IMR-90 (cell line): ENCODE data around the gene MLLT10. TPM values are rescaled to one million over a fixed set of nuclear protein-coding genes. Genes with fewer than 3 reads are reported as not detected.

Experiments used
- ATAC-seq: fragments of 200-7000 bp; cut with Tn5 transposase; 2 replicates; pipeline ENCODE4 v1.9.1; 2020; ENCODE audit warnings: low read depth, mild to moderate bottlenecking, moderate library complexity
- BruUV-seq: library from RNA; stranded (reverse); fragments of 400-500 nt; replicated peaks from 2 replicates; lab custom pipeline; 2021; lab: Mats Ljungman, UMichigan
- CTCF ChIA-PET: fragments of 300-600 bp; formaldehyde crosslinking; extraction: SDS; loops from one replicate; lab custom pipeline; 2021; ENCODE audit warnings: antibody characterized with exemption; lab: Yijun Ruan, JAX
- POLR2A ChIA-PET: fragments of 300-600 bp; sonication (Branson Sonifier 250); formaldehyde crosslinking; loops from one replicate; lab custom pipeline; 2022; ENCODE audit warnings: antibody characterized with exemption; ENCODE audit not compliant: unreplicated experiment; lab: Charles Lee
- DNase-seq: peaks from one replicate; pipeline ENCODE4 v3.0.0; 2013
- H2AFZ ChIP-seq: replicated peaks from 2 replicates; pipeline ENCODE3; 2013; ENCODE audit warnings: low read length, mild to moderate bottlenecking; ENCODE audit not compliant: poor library complexity
- H2AK5ac ChIP-seq: 2 replicates; pipeline ENCODE4 v1.6.1; 2013; ENCODE audit warnings: low read depth, low read length, inconsistent platforms
- H2AK9ac ChIP-seq: replicated peaks from 2 replicates; pipeline ENCODE3; 2013; ENCODE audit warnings: mild to moderate bottlenecking, low read depth, low read length, moderate library complexity; ENCODE audit not compliant: poor library complexity
- H2BK120ac ChIP-seq: 2 replicates; pipeline ENCODE4 v1.6.1; 2013; ENCODE audit warnings: low read depth, low read length, inconsistent platforms
- H2BK15ac ChIP-seq: 3 replicates; pipeline ENCODE4 v1.6.1; 2013; ENCODE audit warnings: low read depth, low read length, inconsistent platforms
- H2BK20ac ChIP-seq: 2 replicates; pipeline ENCODE4 v1.6.1; 2013; ENCODE audit warnings: low read depth, mild to moderate bottlenecking, inconsistent platforms, low read length, moderate library complexity
- H2BK5ac ChIP-seq: 2 replicates; pipeline ENCODE4 v1.6.1; 2013; ENCODE audit warnings: mild to moderate bottlenecking, low read depth, low read length, inconsistent platforms; ENCODE audit not compliant: poor library complexity, severe bottlenecking
- H3K14ac ChIP-seq: replicated peaks from 2 replicates; pipeline ENCODE4 v1.6.1; 2013; ENCODE audit warnings: low read depth, low read length, inconsistent platforms
- H3K18ac ChIP-seq: 2 replicates; pipeline ENCODE4 v1.6.1; 2013; ENCODE audit warnings: low read depth, low read length, control low read depth
- H3K23ac ChIP-seq: 2 replicates; pipeline ENCODE4 v1.6.1; 2013; ENCODE audit warnings: low read depth, low read length, inconsistent platforms
- H3K27ac ChIP-seq: 2 replicates; pipeline ENCODE4 v1.5.1; 2013; ENCODE audit warnings: mild to moderate bottlenecking, control low read depth, low read length; ENCODE audit not compliant: insufficient read depth
- H3K27me3 ChIP-seq: 2 replicates; pipeline ENCODE4 v1.6.1; 2013; ENCODE audit warnings: low read length; ENCODE audit not compliant: control insufficient read depth, insufficient read depth
- H3K36me3 ChIP-seq: 2 replicates; pipeline ENCODE4 v1.6.1; 2013; ENCODE audit warnings: low read length, mixed read lengths; ENCODE audit not compliant: control insufficient read depth, insufficient read depth
- H3K4ac ChIP-seq: 2 replicates; pipeline ENCODE4 v1.6.1; 2013; ENCODE audit warnings: low read depth, low read length, inconsistent platforms
- H3K4me1 ChIP-seq: 2 replicates; pipeline ENCODE4 v1.6.1; 2013; ENCODE audit warnings: low read length, mixed read lengths; ENCODE audit not compliant: control insufficient read depth, insufficient read depth
- H3K4me2 ChIP-seq: 2 replicates; pipeline ENCODE4 v1.6.1; 2013; ENCODE audit warnings: low read depth, mild to moderate bottlenecking, control low read depth, low read length, moderate library complexity
- H3K4me3 ChIP-seq: 2 replicates; pipeline ENCODE4 v1.5.1; 2013; ENCODE audit warnings: low read depth, mild to moderate bottlenecking, control low read depth, low read length, moderate library complexity; ENCODE audit not compliant: insufficient read depth
- H3K56ac ChIP-seq: 2 replicates; pipeline ENCODE4 v1.6.1; 2013; ENCODE audit warnings: low read length, inconsistent platforms; ENCODE audit not compliant: insufficient read depth; ENCODE audit errors: extremely low read depth
- H3K79me1 ChIP-seq, 2 experiments: 2 replicates each; pipeline ENCODE4 v1.6.1; 2013; ENCODE audit warnings: low read length in 2 of 2, inconsistent platforms in 1 of 2, low read depth in 1 of 2
- H3K9ac ChIP-seq: 2 replicates; pipeline ENCODE4 v1.6.1; 2013; ENCODE audit warnings: low read depth, low read length, control low read depth
- H3K9me1 ChIP-seq: 2 replicates; pipeline ENCODE4 v1.6.1; 2013; ENCODE audit warnings: low read length, inconsistent platforms; ENCODE audit not compliant: insufficient read depth
- H3K9me3 ChIP-seq: 2 replicates; pipeline ENCODE4 v1.6.1; 2013; ENCODE audit warnings: low read length; ENCODE audit not compliant: control insufficient read depth, insufficient read depth
- H4K20me1 ChIP-seq: 2 replicates; pipeline ENCODE4 v1.6.1; 2013; ENCODE audit warnings: low read length, inconsistent platforms; ENCODE audit not compliant: insufficient read depth
- H4K5ac ChIP-seq: 2 replicates; pipeline ENCODE4 v1.6.1; 2013; ENCODE audit warnings: mild to moderate bottlenecking, low read depth, low read length, control low read depth
- H4K8ac ChIP-seq, 2 experiments: 2 replicates each; pipeline ENCODE4 v1.6.1; 2013; ENCODE audit warnings: low read depth in 2 of 2, low read length in 2 of 2, control low read depth in 1 of 2, inconsistent platforms in 1 of 2
- H4K91ac ChIP-seq: 2 replicates; pipeline ENCODE4 v1.6.1; 2013; ENCODE audit warnings: low read depth, low read length, inconsistent platforms; ENCODE audit not compliant: insufficient read depth
- BHLHE40 ChIP-seq: fragments of 150-350 bp; IDR thresholded peaks from 2 replicates; pipeline ENCODE4 v1.6.1; 2016; ENCODE audit warnings: mild to moderate bottlenecking, low read depth, low read length
- CEBPB ChIP-seq: IDR thresholded peaks from 2 replicates; pipeline ENCODE4 v1.6.1; 2012; ENCODE audit warnings: low read depth, low read length, improper control_type of control experiment
- CHD1 ChIP-seq: IDR thresholded peaks from 2 replicates; pipeline ENCODE4 v1.6.1; 2012; ENCODE audit warnings: low read depth, low read length, improper control_type of control experiment
- ELK1 ChIP-seq: fragments of 150-350 bp; IDR thresholded peaks from 2 replicates; pipeline ENCODE4 v1.6.1; 2016; ENCODE audit warnings: low read depth, mild to moderate bottlenecking, low read length, moderate library complexity, borderline replicate concordance
- FOS ChIP-seq: fragments of 150-350 bp; IDR thresholded peaks from 2 replicates; pipeline ENCODE4 v1.6.1; 2016; ENCODE audit warnings: low read depth, low read length
- MAFK ChIP-seq: IDR thresholded peaks from 2 replicates; pipeline ENCODE4 v1.6.1; 2012; ENCODE audit warnings: low read depth, low read length, improper control_type of control experiment
- MAZ ChIP-seq: IDR thresholded peaks from 2 replicates; pipeline ENCODE4 v1.6.1; 2012; ENCODE audit warnings: low read depth, mild to moderate bottlenecking, low read length, improper control_type of control experiment, moderate library complexity, borderline replicate concordance
- MXI1 ChIP-seq: IDR thresholded peaks from 2 replicates; pipeline ENCODE4 v1.6.1; 2012; ENCODE audit warnings: low read depth, mild to moderate bottlenecking, low read length, moderate library complexity, borderline replicate concordance
- NFE2L2 ChIP-seq: fragments of 150-350 bp; IDR thresholded peaks from 2 replicates; pipeline ENCODE4 v1.6.1; 2016; ENCODE audit warnings: low read depth, mild to moderate bottlenecking, low read length
- POLR2A ChIP-seq: IDR thresholded peaks from 2 replicates; pipeline ENCODE4 v1.6.1; 2012; ENCODE audit warnings: mild to moderate bottlenecking, low read depth, low read length
- RAD21 ChIP-seq: IDR thresholded peaks from 2 replicates; pipeline ENCODE4 v1.6.1; 2012; ENCODE audit warnings: low read length, improper control_type of control experiment
- RCOR1 ChIP-seq: IDR thresholded peaks from 2 replicates; pipeline ENCODE4 v1.6.1; 2012; ENCODE audit warnings: mild to moderate bottlenecking, low read length, improper control_type of control experiment; ENCODE audit not compliant: insufficient replicate concordance
- RFX5 ChIP-seq: IDR thresholded peaks from 2 replicates; pipeline ENCODE4 v1.8.0; 2012; ENCODE audit warnings: low read depth, mild to moderate bottlenecking, low read length, moderate library complexity
- SMC3 ChIP-seq: fragments of 150-350 bp; IDR thresholded peaks from 2 replicates; pipeline ENCODE4 v1.6.1; 2016; ENCODE audit warnings: low read depth, mild to moderate bottlenecking, antibody characterized with exemption, low read length, moderate library complexity
- USF2 ChIP-seq: fragments of 150-350 bp; IDR thresholded peaks from 2 replicates; pipeline ENCODE4 v1.6.1; 2017; ENCODE audit warnings: mild to moderate bottlenecking, antibody characterized with exemption, low read length, low read depth
- WGBS, 2 experiments: methylation state at CpG; one replicate each; pipeline versions ENCODE4 v1.1.5 to v1.1.7; 2013; ENCODE audit warnings: missing lambda C conversion rate in 2 of 2; ENCODE audit not compliant: insufficient read length in 1 of 2; ENCODE audit errors: extremely low coverage in 2 of 2; 5-methylcytosine and 5-hydroxymethylcytosine counted together
- dilution Hi-C: fragments of 300-500 bp; cut with HindIII; formaldehyde crosslinking; loops from one replicate; pipeline ENCODE4 v1.14.3; 2018; ENCODE audit warnings: low sequenced_read_pairs; ENCODE audit not compliant: unreplicated experiment
- in situ Hi-C: fragments of 300-500 bp; cut with MboI; formaldehyde crosslinking; loops from 3 replicates; pipeline ENCODE4 v1.14.3; 2019; ENCODE audit warnings: low sequenced_read_pairs, inconsistent platforms, mixed read lengths
- intact Hi-C: fragments of 100-400 bp; cut with micrococcal nuclease; formaldehyde crosslinking; loops from 2 replicates; pipeline ENCODE4 v1.10.0; 2022
- polyA plus RNA-seq, 3 experiments: library from polyadenylated mRNA; depleted of rRNA; stranded (reverse); fragments of >200 nt; gene quantifications; 2 replicates each; pipeline ENCODE4 v1.2.3, GENCODE V29; 2012; ENCODE audit warnings: low replicate concordance in 1 of 3
- total RNA-seq: library from RNA; depleted of rRNA; stranded (reverse); fragments of >200 nt; gene quantifications from 2 replicates; pipeline ENCODE4 v1.2.3, GENCODE V29; 2012
- TF ChIP-seq, protein P1 (sequence below): conservative IDR thresholded peaks from 2 replicates; pipeline ENCODE4 v1.5.1; 2012; ENCODE audit warnings: mild to moderate bottlenecking, low read depth, low read length, improper control_type of control experiment

Gene MLLT10
- total and polyA plus RNA-seq, 2 of the 4 experiments (the other 2 are of a cell fraction): 22.5 to 29.0 TPM

- BruUV-seq: no TSS peak
- Histone ChIP-seq H3K23ac (no peak overlapping the region), H2AK9ac (no peak overlapping the region), H3K18ac (no peak overlapping the region), H4K20me1 (peaks cover 20% of the 10 kb centered on the region), H3K9ac (no peak overlapping the region), H3K27me3 (no peaks in the 10 kb centered on the region), H3K9me3 (peaks cover 3% of the 10 kb centered on the region; the same call in 1 of the 2 replicates), H2BK5ac (no peak overlapping the region), H3K4me3 (no peak overlapping the region), H2AK5ac (no peak overlapping the region), H2BK15ac (no peak overlapping the region), H4K5ac (no peak overlapping the region), H3K4me1 (no peaks in the 10 kb centered on the region), H3K4me2 (no peak overlapping the region), H3K9me1 (peaks cover 9% of the 10 kb centered on the region), H2BK120ac (no peak overlapping the region), H2BK20ac (no peak overlapping the region), H4K8ac (no peak overlapping the region), H3K79me1 (peaks cover 28 to 51% of the 10 kb centered on the region in 2 experiments), H3K56ac (no peak overlapping the region), H2AFZ (no peak overlapping the region), H3K36me3 (no peaks in the 10 kb centered on the region), H3K14ac (no peak overlapping the region), H3K4ac (no peak overlapping the region), H3K27ac (no peak overlapping the region), H4K91ac (no peak overlapping the region)
- POLR2A ChIA-PET: no interaction called here
- intact Hi-C loops: no loop called here
- CTCF ChIA-PET: no interaction called here
- in situ Hi-C loops: no loop called here
- ATAC-seq (no peak), DNase-seq (no peak)
- TF ChIP-seq MAFK (no peak), BHLHE40 (no peak), RAD21 (no peak), FOS (no peak), USF2 (no peak), SMC3 (no peak), CEBPB (no peak), NFE2L2 (no peak), CHD1 (no peak), MXI1 (no peak), ELK1 (no peak), RFX5 (no peak), RCOR1 (no peak), MAZ (no peak), POLR2A (no peak)
- TF ChIP-seq, protein P1, sequence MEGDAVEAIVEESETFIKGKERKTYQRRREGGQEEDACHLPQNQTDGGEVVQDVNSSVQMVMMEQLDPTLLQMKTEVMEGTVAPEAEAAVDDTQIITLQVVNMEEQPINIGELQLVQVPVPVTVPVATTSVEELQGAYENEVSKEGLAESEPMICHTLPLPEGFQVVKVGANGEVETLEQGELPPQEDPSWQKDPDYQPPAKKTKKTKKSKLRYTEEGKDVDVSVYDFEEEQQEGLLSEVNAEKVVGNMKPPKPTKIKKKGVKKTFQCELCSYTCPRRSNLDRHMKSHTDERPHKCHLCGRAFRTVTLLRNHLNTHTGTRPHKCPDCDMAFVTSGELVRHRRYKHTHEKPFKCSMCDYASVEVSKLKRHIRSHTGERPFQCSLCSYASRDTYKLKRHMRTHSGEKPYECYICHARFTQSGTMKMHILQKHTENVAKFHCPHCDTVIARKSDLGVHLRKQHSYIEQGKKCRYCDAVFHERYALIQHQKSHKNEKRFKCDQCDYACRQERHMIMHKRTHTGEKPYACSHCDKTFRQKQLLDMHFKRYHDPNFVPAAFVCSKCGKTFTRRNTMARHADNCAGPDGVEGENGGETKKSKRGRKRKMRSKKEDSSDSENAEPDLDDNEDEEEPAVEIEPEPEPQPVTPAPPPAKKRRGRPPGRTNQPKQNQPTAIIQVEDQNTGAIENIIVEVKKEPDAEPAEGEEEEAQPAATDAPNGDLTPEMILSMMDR: no peak
- dilution Hi-C loops: no loop called here
- no CpG with 5 or more reads among the region's 2 CpGs for WGBS, 2 experiments
Observed at GRCh38 chr10:21702633-21703111, 168.6 kb downstream of the MLLT10 start.
